Right hindlimb (tissue), 1 donor: Measurements from ENCODE around the gene SLC12A3.
A peak's percentile ranks its signal among the peaks of the same experiment; 100 is the strongest.
"Not testable (repeated sequence)": the region's sequence is repeated elsewhere in the genome, so short reads cannot be mapped to it uniquely, and the experiment has no call there.

ENCODE experiments used
- DNase-seq: peaks from one replicate; pipeline ENCODE4 v3.0.0-alpha.2; 2018

SLC12A3 gene

DNA sequence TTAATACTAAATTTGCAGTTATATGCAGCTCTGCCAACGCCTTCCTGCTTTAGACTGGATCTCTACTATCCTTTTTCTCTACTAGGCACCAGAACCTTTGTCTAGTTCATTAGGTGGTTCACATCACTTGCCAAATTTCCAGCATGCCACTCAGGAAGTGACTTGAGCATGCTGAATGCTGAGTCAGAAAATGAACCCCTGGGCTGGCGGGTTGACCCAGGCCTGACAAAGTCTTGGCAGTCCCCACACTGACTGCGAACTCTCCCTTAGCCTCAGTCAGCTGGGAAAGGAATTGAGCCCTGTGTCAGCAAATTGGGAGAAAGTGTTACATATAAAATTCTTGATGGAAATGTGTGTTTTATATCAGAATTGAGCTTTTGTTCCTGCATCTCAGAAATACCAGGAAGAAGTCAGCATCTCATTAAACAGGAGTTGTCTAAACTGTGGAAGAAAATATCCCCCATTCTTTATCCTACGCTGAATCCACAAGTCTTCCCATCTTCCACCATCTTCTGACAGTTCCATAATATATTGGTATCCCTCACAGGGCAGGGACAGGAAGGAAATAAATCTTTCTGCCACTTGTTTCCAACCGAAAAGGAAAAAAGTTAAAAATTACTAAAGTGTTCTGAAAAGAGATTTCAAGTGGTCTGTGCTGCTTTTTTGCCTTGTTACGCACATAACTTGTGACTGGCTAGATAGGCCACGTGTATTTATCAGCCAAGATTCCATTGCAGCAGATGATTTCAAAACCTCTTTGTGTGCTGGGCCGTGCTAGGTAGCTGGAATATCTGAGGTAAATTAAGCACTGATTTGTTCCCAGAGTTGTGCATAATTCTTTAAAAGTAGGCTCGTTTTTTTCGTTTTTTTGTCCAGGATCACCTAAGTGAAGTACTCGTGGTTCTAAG lies 16.7 kb upstream of the SLC12A3 start:
- no peak for DNase-seq

- no peak for DNase-seq
These were observed 15.9 kb upstream of the SLC12A3 start for GRCh38 chr16:56848955-56849689.

- no peak for DNase-seq
These were observed 15.0 kb upstream of the SLC12A3 start for GRCh38 chr16:56849690-56850680.

DNA sequence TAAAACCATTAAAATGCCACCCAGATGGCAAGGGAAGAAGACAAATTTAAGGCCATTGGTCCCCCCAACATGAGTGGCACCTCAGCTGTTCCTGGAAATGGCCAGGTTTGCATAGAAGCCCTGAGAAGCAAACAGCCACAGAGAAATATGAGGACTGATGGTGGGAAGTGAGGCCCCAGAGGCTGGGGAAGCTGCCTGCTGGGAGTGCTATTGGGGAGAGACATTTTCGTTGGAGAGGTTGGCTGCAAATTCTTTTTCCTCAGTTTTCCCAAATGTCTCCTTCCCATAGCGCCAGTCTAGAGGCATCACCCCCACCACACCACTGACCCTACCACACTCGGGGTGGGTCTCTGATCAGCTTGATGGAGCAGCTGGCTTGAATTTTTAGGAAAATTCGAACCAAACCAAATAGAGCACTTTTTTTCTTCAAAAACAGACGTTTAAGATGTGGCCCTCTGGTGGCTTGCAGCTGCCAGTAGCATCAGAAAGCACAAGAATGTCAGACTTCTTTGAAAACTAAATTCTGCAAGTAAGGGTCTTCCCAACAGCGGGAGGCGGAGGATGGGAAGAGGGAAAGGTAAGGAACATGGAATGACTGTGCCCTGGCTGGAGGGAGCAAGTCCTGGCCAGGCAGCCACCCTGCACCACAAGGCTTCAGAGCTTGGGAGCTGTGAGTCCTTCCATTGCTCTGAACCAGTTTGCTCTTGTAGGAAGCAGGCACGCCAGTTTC lies 13.2 kb upstream of the SLC12A3 start:
- peak; percentile 10 for DNase-seq

DNA sequence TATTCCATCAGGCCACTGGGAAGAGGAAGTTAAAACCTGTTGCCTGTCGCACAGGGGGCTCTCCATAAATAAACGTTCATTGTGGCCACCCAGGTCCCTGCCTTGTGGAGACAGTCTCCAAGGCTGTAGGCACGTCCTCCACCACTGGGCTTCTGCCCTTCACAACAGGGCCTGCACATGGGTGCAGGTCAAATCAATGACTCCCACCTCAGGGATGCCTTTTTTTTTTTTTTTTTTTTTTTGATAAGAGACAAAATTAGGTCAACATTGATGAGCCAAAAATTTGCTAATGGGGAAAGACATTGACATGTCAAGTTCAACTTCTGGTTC lies 12.6 kb upstream of the SLC12A3 start:
- no peak for DNase-seq

- DNase-seq = peak; percentile 6
These were observed 12.0 kb upstream of the SLC12A3 start for GRCh38 chr16:56852968-56853367.

DNA sequence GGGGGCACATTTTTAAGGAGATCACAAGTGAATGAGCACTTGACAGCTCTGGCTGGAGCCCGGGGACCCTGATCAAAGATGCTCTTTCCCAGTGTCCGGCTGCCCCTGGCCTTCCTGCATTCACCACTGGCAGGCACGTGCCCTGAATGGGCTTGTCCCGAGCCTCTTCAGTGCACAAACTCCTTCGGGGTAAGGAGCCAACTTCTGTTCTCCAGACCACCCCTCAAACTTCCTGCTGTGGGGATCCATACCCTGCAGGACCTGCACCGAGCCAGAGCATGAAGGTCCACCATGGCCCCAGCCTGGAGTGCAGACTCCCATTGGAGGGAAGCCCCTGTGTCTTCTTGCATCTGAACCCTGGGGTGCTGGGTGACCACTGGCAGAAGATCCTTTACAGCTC lies 9.8 kb upstream of the SLC12A3 start:
- no peak for DNase-seq

- DNase-seq = no peak
These were observed 9.1 kb upstream of the SLC12A3 start for GRCh38 chr16:56855946-56856345.

DNA sequence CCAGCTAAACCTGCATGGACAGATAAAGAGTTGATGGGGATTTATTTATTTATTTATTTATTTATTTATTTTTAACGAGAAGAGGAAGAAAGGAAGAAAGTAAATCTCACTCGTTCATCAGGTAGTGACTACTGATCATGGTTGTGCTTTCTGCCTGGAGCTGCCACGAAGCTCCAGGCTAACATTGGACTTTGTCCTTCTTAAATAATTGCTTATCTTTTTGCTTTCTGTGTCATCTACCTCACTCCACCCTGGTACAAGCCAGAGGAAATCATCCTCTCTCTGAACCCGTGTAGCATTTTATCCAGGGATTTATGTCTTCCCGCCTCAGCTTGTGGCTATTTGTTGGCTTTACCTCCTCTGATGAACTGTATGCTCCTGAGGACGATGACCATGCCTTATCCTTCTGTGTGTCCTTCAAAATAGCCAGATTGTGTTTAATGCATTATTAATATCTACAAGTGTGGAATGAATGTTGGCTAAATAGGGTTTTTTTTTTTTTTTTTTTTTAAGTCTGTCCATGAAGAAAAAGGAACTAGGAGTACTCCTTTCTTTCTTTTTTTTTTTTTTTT lies 8.0 kb upstream of the SLC12A3 start:
- no peak for DNase-seq

GRCh38 chr16:56858374-56858773 lies 6.6 kb upstream of the SLC12A3 start:
- no peak for DNase-seq

DNA sequence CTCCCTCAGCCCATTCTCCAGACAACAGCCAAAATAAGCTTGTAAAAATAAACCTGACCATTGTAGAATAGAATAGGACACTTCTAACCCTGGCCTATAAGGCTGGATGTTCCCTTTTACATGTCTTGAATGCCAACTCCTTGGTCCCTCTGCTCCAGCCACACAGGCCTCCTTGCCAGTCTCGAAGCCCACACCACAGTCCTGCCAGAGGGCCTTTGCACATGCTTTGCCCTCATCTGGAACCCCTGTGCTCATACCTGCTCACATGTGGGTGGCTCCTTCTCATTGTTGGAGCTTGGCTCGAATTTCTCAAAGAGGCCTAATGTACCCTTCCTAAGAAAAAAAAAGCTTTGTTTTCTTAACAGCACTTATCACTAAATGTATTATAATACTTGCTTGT lies 5.4 kb upstream of the SLC12A3 start:
- DNase-seq = no peak

DNA sequence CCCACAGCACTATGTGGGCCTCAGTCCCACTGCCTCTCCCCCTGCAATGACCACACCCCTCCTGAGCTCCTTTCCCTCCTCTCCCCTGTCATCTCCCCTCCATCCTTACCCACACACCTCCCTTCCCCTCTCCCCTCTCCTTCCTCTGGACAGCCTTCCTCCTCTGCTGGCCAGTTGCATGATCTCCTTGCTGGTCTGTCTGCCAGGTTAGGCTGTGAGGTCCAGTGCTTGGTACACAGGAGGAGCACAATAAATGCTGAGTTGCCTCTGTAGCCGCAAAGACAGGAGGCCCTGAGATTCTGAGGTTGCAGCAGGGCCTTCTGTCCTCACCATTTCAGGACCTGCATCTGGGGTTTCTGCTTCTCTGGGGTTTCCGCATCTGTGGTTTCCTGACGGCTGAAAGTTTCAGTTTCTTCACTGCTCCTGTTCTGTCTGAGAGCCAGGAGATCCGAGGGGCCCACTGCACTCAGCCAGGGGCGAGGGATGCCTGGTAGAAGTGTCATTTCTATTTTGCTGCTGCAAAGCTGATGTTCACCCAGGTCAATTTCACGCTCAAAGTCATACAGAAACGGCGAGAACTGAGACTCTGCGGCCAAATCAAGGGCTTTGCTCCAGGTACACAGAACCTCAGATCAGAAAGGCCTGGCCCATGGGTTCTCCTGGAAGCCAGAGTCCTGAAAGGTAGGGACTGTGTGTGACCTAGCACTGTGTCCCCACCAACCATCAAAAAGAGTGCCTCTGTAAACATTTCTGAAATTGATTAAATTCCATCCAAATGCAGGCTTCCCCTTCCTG lies 4.6 kb upstream of the SLC12A3 start:
- peak; percentile 41 for DNase-seq

DNA sequence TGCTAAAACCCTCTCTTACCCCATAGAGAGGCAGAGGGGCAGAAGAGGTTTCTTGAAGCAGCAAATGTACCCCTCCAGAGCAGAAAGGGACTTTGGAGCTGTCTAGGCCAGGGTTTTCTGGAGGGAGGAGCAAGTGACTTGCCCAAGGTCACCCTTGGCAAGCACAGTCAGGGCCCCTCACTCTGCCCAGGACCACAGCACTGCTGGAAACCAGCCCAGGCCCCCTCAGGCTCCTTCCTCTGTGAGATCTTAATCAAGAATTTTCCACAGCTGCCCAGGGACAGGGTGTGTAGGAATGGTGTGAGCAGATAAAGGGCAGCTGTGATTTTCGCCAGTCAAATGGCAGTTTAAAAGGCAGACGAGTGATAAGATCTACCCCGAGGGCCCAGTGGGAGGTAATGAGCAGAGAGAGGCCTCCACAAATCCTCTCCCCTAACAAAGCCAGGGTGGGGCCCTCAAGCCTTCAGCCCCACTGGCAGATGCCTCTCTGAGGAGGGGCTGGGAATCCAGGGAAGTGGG lies 3.9 kb upstream of the SLC12A3 start:
- peak; percentile 45 for DNase-seq

DNA sequence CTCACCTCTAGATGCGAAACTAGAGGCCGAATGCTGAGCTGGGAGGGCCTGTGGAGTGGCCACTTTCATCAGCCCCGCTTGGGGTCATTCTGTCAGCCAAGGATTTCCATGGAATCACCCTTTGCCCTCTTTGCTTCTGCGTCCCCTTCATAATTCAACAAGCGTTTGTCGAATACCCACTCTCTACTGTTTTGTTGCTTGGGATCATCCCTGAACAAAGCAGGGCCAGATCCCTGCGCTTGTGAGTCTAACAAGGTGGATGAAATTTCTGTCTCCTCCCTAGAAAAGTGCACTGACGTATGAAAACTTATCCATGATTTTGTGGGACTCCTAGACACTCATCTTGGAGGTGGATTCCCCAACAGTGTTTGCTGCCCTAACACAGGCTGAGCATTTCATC lies 3.3 kb upstream of the SLC12A3 start:
- DNase-seq = no peak

DNA sequence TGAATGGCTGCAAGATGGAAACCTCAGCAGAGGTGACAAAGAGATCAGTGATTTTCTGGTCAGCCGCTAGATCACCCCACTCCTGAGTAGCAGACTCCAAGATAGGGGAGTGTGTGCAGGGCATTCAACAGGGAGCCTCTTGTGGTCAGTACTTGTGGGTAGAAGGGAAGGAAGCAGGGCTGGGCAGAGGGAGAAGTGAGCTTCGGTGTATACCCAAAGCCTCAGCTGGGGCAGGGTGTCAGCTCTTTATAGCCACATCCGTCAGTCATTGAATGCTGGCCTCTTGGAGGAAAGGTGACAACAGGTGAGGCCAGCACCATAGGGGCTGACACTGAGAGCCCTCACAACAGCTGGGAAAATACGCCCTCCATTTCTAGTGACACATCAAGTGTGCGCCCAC lies 2.2 kb upstream of the SLC12A3 start:
- DNase-seq = no peak

DNA sequence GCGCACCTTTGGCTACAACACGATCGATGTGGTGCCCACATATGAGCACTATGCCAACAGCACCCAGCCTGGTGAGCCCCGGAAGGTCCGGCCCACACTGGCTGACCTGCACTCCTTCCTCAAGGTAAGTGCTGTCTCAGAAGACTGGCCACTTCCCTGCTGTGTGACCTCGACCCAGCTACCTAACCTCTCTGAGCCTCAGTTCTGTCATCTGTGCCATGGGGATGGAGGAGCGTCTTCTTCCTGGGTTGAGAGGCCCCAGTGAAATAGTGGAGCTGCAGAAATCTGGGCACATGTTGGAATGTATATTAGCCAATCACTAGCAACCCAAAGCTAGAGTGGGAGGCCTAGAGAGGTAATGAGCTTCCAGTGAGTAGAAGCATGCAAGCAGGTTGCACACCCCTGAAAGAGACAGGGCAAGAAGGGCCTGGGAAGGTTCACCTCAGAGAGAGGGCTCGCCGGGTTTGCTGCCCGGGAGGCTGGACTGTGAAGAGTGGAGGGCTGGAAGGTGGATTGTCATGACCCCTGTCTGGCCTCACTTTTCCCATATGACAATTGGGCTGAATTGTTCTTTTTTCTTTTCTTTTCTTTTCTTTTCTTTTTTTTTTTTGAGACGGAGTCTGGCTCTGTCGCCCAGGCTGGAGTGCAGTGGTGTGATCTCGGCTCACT lies 521 bp downstream of the SLC12A3 start:
- DNase-seq = no peak

DNA sequence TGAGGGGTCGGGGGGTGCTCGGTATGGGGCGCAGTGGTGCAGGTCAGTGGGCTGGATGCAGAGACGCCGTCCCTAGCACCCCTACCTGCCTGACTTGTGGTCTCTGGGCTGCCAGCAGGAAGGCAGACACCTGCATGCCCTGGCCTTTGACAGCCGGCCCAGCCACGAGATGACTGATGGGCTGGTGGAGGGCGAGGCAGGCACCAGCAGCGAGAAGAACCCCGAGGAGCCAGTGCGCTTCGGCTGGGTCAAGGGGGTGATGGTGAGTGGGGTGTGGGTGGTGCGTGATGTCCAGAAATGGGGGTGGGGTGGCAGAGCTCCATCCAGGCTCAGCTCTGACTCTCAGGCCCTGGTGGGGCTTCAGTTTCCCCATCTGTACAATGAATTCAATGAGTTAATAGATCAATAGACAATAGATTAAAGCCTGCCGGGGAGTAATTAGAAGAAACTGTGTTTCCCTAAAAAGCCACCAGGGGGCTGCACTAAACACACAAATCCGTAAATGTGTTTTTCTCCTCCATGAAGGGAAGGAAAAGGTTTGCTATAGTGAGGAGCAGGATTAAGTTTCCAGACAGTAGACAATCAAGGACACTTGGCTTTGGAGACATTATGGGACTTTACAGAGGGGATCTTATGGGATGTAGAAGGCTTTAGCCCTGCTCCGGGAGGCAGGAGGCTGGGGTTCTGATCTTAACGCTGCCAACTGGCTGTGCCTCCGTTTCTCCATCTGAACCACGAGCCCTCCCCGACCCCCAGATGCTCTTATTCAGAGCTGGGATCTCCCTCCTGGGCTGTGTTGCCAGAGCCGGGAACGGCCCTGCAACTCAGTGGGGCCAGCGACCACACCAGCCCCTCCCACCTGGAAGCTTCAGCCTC lies 2.2 kb downstream of the SLC12A3 start:
- no peak for DNase-seq

- DNase-seq = no peak
These were observed 3.2 kb downstream of the SLC12A3 start for GRCh38 chr16:56868175-56868574.

- not testable (repeated sequence) for DNase-seq
These were observed 3.8 kb downstream of the SLC12A3 start for GRCh38 chr16:56868766-56869165.
